NCI-H187 (cell line): Measurements from ENCODE around the gene SLC24A3.

Experiments
- DNase-seq, 2 experiments: peaks; one replicate each; lab custom pipeline; 2025; lab: John Stamatoyannopoulos, UW

Gene SLC24A3

GRCh38 chr20:19427480-19427879, 215.0 kb downstream of the SLC24A3 start:
- DNase-seq, result no peak

GRCh38 chr20:19427913-19428312, 215.5 kb downstream of the SLC24A3 start:
- DNase-seq, result no peak

DNA sequence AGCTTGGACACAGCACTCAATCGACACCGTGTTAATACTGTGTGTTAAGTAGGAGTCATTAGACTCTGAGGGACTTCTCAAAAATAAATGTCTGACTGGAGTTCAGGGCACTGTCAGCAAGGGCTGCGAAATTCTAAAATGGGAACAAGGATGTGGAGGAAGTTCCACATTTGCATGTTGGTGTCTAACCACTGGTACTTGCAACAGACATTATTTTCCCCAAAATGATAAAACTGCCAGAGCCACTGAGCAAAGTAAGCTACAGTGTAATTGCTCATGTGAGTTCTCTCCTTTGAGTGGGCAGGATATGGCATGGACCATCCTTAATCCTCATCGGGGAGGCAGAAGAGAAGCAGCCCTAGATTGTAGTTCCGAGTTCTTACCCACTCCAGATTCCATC, 215.9 kb downstream of the SLC24A3 start:
- no peak for DNase-seq

DNA sequence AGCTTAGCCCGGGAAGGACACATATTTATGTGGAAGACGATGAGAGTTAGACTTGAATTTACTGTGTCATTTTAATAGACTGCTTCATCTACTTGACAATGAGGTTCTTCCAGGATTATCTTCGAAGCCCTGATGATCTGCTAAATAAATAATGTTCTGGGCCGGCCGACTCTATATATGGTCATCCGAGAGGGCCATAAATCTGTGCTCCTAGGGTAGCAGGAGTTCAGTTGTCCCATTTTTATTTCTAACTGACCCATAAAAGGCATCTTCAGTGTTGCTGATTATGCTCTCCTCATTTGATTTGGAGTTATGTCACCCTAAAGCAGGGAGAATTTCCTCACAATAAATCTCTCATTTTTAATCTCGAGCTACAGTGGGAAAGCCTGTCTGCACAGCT, 217.1 kb downstream of the SLC24A3 start:
- no peak for DNase-seq

DNA sequence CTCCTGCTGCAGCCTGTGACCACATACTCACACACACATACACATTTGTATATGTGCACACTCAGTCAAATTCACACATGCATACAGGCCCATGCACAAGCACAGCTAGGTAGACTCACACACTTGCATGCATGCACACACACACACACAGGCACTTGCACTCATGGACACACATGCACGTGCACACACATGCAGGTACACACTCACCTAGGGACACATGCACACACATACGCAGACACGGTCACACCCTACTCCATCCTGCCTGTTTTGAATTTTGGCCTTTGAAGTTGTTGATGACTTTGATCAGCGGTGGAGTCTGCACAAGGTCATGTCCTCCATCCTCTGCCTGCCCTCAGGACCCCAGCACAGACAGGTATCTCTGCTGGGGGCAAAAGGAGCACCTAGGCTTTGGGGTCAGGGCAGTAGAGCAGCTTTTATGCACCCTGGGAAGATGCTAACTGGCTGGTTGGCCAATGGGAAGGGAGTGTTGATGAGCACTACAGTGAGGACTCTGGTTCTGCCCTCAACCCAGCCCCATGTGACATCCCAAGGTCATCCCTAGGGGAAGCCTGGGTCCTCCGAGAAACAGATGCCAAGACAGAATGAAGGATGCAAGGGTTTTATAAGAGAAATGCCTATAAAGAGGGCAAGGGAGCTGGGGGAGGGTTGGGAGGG, 218.3 kb downstream of the SLC24A3 start:
- no peak for DNase-seq

GRCh38 chr20:19431316-19431700, 218.9 kb downstream of the SLC24A3 start:
- DNase-seq, result no peak

- no peak for DNase-seq
Observed at GRCh38 chr20:19431906-19432305, 219.5 kb downstream of the SLC24A3 start.

DNA sequence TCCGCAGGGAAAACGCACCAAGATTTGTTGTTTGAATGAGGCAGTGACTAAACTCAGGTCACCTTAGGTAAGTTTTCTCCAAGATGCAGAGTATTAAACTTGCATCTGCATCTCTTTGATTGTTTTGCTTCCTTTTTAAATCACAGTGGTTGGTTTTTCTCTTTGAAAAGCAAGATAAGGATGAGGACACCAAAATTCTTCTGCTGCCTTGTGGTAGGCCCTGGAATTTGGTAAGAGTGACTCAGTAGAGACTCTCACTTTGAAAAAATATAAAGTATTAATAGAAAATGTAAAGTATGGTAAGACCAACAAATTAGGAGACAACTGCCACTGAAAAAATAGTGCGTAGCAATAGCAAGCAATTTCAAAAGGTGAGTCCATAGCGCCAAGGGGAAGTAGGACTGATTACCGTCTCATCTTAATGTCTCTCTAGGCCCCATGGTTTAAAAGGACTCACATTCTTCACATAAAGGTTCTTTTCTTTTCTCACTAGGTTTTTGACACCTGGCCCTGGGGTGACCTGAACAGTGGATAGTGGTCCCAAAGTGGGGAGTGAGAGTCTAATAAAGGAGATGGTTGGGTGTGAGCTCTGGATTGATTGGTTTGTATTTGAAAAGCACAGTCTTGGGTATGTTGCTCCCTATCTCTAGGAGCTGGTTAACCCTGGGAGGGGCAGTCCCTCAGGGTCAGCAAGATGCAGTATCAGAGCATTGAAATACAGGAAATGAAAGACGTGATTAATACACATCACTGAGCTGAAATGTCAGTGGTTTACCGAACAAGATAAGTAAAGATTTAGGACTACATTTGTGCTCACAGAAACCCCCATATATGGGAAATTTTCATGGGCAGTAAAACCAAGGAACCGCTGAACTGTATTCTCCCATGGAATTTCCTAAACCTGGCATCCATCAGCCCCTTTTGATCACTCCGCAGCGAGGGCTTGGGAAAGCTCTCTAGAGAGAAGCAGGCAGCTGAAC, 221.2 kb downstream of the SLC24A3 start:
- no peak for DNase-seq

- DNase-seq, result no peak
Observed at GRCh38 chr20:19435316-19435715, 222.9 kb downstream of the SLC24A3 start.

- no peak for DNase-seq
Observed at GRCh38 chr20:19435821-19436220, 223.4 kb downstream of the SLC24A3 start.

GRCh38 chr20:19438488-19438887, 226.0 kb downstream of the SLC24A3 start:
- DNase-seq, result no peak

DNA sequence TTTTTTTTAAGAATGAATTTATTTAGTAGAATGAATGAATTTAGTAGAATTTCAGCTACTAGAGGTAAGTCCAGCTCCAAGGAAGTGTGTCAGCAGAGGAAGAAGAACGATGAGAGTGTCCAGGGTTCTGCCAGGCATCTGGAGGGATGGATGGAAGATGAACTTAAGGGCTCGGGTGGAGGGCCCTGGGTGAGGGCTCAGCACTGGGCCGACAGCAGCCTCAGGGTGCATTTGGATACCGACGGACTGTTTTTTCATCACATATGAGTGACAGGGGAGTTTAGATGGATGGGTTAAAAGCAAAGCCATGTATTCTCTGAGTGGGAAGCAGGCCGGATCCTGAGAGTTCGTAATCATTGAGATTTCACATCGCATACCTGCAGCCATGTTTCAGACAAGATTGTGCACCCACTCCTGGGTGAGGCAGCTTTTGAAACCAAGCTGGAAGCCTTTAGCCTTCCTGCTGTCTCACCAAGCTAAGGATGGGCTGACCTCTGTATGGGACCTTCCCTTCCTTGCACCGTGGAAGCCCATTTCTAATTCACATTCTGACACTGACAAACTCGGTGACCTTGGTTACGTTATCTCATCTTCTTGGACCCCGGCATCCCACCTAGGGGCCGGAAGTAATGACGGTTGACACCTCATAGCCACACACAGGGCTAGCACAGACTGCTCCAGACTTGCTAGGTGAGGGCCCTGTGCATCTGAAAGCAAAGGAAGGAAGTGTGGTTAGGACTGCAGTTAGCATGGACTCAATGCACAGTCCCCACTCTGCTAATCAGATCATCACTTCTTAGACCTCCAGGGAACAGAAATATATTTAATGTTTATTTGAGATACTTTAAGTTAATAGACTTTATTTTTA, 228.5 kb downstream of the SLC24A3 start:
- no peak for DNase-seq

GRCh38 chr20:19446246-19446645, 233.8 kb downstream of the SLC24A3 start:
- DNase-seq, result no peak

DNA sequence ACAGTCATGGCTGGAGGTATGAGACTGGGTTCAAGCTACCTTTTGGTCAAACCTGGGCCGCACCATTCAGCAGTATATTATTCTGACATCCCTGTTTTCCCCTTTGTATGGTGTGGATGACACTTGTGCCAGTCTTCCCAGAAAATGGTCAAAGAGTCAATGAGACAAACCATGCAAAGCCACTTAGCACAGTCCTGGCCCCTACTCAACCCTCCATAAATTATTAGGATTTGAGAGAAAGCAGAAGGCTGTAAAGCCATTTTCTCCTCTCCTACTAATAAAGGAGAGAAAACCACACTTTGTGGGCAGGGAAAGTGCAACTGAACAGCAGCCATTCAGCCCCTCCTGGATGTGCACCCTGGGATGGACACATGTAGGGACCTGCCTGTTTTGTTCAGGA, 236.2 kb downstream of the SLC24A3 start:
- DNase-seq, result no peak

GRCh38 chr20:19449051-19449450, 236.6 kb downstream of the SLC24A3 start:
- no peak for DNase-seq

GRCh38 chr20:19451231-19451922, 238.9 kb downstream of the SLC24A3 start:
- no peak for DNase-seq

DNA sequence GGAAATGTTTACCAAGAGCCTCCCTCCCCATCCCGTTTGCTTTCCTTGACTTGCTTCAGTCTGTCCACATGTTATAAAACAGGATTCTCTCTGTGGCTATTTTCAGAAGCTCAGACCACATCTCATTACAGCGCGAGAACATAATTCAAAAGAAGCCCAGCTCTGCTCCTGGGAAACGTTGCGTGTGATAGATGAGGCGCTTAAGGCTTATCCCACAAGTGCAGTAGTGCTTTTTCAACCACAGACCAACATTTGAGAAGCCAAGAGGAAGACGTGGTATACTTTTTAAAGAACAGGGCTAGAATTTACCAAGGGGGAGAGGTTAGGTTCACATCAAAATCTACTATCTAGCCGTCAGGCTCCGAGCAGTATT, 239.5 kb downstream of the SLC24A3 start:
- no peak for DNase-seq

- DNase-seq, result no peak
Observed at GRCh38 chr20:19453410-19453809, 241.0 kb downstream of the SLC24A3 start.

- DNase-seq, result no peak
Observed at GRCh38 chr20:19453862-19454261, 241.4 kb downstream of the SLC24A3 start.

- DNase-seq, result no peak
Observed at GRCh38 chr20:19456595-19457395, 244.4 kb downstream of the SLC24A3 start.

DNA sequence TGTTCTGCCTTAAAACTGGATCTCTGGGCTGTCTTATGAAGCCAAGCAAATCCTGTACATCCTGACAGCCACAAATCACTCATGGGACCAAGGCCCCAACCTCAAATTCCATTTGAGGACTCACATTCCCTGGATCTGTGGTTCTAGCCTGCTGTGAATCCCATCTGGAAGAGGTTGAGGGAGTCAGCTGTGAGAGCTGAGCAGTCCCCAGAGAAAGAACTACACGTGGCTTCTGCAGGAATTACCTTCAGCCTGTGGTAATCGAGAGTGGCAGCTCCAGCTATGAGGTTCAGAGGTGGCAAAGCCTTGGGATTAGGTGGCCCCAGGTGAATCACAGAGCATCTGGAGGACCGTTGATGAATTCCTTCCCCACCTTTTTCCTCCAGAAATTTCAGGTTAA, 245.2 kb downstream of the SLC24A3 start:
- DNase-seq, result no peak
